Activated CD8-positive, alpha-beta memory T cell treated with anti-CD3 and anti-CD28 coated beads, Interleukin-2, amount 50 U/mL, for 24 hours (primary cell): ENCODE results near the gene SF1.

Experiments
- DNase-seq: peaks from one replicate; pipeline ENCODE4 v3.0.0-alpha.2; 2020; ENCODE audit errors: extremely low read depth

Gene SF1

DNA sequence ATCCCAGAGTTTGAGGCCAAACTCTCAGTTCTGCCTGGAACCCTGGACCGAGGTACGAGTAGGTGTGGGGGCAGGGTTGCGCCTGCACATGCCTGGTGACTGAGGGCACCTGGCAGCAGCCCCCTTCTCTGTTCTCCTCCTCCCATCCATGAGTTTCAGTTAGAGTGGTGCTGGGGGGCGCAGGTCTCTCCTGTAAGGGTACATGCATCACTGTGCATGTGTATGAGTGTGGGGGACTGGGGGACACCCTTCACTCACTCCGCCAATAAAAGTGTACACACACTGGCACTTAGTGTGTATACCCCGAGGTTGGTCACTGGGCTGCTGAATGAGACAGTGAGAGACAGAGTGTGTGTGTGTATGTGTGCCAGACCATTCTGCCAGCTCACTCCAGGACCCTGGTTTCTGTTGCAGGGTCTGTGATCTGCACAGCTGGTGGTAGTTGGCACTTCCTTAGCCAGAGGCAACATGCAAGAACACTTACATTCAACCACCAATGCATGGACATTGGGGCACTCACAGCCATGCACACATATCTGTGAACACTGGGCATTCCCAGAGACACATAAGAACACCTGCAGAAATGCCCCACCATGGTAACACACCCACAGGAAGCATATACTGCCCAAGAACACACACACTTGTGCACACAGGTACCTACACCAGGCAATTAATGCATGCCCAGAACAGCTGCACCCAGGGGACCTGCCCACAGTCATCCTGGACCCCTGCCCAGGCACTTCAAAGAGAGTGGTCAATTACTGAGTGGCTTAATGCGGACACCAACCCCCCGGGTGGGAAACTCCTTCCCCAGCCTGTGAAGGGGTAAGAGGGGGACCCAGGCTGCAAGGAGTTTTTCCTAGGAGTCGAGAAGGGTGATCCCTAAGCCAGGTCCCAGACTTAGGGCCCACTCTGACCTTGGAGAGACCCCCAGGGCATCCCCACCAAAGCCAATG, 54.2 kb downstream of the SF1 start:
- no peak for DNase-seq

GRCh38 chr11:64723117-64723906, 55.0 kb downstream of the SF1 start, which contains the start of gene NRXN2:
Gene NRXN2, minus strand, starts transcription at chr11:64723197. Its CDS starts 9,498 bp downstream, at chr11:64713699.
- DNase-seq: no peak

DNA sequence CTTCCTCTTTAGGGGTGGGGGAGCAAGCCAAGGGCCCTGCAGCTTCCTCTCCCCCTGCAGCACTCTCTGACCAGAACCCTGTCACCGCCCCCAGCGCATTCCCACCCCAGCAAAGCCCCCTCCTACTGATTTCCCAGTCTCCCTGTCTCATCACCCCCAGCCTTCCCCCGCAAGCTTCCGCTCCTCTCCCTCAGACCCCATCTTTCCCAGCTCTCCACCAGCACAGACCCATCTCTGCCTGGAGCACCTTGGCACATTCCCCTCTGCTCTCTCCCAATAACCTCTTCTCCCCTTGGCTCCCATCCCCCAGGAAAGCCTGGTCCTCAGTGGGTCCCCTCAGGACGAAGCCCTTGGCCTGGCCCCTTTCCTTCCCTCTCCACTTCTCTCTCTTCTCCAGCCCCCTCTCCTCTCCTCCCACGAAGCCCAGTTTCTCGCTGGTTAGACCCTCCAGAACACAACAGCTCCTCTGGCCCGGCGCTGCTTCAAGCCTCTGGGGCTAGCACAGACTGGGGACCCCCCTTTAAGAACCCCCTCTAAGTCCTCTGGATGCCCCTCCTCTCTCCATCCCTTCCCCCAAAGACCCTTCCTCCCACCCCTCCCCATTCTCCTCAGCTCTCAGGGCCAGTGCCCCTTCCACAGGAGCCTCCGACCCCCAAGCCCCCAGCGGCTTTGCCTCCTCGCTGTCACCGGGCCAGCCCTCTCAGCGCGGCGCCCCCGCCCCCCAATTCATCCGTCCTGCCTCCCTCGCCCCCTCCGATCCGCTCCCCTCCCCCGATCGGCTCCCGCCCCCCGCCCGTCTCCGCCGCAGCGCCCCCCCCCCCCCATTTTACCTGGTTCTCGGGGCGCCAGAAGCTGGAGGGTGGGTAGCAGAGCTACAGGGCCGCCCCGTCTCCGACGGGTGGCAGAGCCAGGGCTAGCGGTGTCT, 55.9 kb downstream of the SF1 start:
- DNase-seq: no peak

DNA sequence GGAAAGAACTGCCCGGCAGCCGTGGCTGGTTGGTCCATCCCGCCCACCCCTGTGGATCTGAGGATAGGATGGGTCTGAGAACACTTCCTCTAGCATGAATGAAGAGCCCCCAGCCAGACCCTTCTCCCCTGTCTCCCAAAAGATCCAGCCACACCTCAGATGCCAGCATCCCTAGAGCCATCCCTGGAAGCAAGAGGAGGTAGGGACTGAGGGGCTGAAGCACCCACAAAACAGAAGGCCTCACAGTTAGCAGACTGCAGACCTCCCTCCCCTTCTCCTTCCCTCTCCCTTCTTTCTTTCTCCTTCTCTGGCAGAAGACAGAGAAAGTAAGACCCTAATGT, 57.0 kb downstream of the SF1 start:
- DNase-seq: no peak

DNA sequence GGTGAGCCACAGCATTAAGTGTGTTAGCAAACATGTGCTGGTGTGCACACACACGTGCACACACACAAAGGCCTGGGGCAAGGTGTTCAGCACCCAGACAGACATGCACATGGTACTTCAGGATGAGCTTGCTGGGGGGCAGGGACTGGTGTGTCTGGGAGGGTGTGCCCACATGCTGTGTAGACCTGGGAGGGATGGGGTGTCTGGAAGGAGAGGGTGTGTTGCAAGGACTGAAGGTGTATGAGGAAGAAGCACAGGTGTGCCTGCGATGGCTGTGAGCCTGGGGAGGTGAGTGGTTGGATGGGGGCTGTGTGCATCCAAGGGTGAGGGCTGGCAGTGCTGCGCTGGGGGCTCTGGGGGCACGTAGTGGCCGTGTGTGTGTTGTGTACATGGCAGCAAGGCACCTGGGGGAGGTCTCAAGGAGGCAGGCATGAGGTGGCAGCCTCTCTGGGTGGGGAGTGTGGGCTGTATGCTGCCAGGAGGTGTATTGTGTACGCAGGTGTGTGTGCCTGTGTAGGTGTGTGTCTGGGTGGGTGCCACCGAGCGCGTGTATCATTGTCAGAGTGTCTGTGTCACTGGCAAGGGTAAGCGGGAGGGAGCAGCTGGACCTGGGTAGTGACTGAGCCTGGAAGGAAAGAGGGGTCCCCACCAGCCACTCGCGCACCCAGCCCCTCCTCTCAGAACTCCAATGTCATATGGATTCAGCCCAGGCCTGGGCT, 57.5 kb downstream of the SF1 start:
- no peak for DNase-seq

DNA sequence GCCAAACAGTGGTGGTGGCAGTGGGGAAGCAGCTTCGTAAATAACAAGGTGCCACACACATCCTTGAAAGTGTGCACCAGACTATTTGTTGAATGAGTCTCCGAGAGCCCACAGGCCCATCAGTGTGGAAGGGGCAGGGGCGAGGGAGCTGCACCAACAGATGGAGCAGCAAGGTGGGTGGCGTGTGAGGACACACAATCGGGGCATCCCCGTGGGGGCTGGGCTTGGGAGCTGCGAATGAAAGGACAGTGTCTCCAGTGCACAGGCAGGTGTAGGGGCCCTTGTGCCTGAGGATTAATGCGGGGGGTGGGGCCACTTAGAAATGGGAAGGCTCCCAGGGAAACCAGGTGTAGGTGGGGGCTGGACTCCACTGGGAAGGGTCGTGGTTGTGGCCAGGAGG, 58.2 kb downstream of the SF1 start:
- DNase-seq: no peak

- DNase-seq: no peak
Observed at GRCh38 chr11:64719406-64719805, 58.9 kb downstream of the SF1 start.

DNA sequence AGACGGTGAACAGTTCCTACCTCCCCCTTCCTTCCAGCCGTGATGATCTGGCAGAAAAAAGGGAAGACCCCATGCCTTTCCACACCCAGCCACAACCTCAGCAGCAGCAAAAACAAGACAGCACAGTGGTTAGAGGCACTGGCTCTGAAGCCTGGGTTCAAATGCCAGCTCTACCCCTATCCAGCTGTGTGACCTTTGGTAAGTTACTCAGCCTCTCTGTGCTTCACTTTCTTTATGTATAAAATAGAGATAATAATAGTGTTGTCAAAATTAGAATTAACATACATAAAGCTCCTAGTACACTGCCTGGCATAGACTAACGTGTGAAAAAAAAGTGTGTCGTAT, 59.6 kb downstream of the SF1 start:
- DNase-seq: no peak

- DNase-seq: no peak
Observed at GRCh38 chr11:64718084-64718779, 60.1 kb downstream of the SF1 start.

DNA sequence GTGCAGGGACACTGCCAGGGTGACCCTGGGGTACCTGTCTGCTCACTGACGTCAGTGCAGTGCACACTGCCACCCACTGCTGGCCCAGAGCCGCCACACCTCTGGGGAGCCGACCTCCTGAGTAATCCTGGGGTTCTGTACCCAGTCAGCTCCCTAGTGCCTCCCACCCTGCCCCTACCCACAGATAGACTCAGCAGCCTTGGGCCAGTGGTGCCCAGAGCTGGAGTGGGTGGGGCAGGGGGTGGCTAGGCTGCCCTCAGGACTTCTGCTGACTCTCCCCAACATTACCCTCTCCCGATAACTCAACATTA, 61.1 kb downstream of the SF1 start:
- DNase-seq: no peak

GRCh38 chr11:64716473-64717267, 61.7 kb downstream of the SF1 start:
- DNase-seq: no peak

DNA sequence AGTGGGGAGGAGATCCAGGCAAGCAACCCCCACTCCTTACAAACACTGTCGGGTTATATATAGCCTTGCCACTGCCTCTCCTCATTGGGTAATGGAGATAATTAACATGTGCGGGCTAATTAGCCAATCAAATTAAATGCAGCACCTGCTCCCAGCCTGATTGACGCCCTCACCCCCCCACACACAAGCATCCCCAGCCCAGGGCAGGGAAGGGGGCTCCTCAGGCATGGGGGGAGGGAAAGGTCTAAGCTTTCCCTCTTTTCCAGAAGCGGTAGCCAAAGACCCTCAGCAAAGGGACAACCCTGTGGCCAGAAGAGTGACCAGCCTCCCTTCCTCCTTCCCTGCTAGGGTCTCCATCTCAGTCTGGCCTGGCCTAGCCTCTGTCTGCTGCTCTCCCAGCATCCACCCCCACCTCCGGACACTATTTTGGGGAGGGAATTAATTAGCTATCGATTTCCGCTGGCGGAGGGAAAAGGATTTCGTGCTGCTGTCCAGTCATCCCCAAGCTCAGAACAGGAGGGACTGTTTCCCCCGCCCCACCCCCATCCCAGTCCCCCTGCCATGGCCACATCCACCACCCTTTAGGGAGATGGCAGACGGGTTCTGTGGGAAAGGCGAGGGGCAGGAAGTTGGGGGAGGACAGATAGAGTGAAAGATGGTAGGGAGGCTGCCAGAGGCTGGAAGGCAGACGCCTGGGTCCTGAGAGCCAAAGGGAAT, 62.4 kb downstream of the SF1 start:
- no peak for DNase-seq

GRCh38 chr11:64715110-64715509, 63.2 kb downstream of the SF1 start:
- no peak for DNase-seq

DNA sequence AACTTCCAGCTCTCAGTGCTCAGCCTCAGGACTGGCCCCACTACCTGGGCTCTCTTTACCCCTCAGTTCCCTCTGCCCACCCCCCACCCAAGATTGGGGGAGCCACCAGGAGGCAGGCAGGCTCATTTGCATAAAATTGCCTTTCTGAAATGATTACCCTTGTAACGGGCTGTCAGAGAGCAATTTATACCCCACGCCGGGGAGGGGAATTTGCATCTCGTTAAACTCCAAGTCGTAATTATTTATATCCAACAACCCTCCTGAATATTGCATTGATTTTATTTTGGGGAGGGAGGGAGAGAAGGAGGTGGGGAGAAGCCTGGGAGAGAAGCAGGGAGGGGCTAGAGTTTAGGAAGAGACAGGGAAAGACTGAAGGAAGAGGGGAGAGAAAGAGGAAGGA, 63.7 kb downstream of the SF1 start:
- no peak for DNase-seq
